ENCODE data around the gene HBG2.

GRCh38 chr11:5223146-5223545 is 31.4 kb downstream of the HBG2 start:
- TF ChIP-seq POLR2AphosphoS5 (IDR thresholded peaks at IDR 0.05; ENCODE audit: low read depth, low read length) (no peak), CTCF (CRISPR knock-in tag; IDR thresholded peaks at IDR 0.05) (no peak), ERF (CRISPR knock-in tag; IDR thresholded peaks at IDR 0.05) (no peak), ZNF557 (CRISPR knock-in tag; IDR thresholded peaks at IDR 0.05) (no peak), KDM1A (CRISPR knock-in tag; IDR thresholded peaks at IDR 0.05) (no peak), KAT7 (CRISPR knock-in tag; IDR thresholded peaks at IDR 0.05; ENCODE audit: borderline replicate concordance) (no peak), CEBPB (IDR thresholded peaks at IDR 0.05; ENCODE audit: borderline replicate concordance, low read depth, low read length) (no peak), GMEB1 (CRISPR knock-in tag; IDR thresholded peaks at IDR 0.05; ENCODE audit: borderline replicate concordance) (no peak)
